ENCODE results near the gene KDM5A.

DNA sequence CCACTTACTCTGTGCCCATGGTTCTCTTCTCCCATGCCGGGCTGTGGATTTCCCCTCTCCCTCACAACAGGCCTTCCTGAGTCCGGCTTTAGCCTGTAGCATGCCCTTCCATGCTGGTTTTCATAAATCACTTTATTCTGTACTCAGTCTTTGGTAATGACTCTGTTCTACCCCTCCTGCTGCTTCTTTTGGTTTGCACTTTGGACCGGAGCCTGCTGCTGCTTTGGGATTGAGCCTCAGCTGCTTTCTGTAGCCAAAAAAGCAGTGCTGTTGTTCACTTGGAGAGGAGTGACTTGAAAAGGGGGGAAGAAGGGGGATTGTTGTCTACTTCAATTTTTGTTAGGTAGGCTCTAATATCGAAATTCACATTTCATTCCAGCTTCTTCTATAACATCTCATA is 118.0 kb downstream of the KDM5A start:
- TF ChIP-seq, protein P1, sequence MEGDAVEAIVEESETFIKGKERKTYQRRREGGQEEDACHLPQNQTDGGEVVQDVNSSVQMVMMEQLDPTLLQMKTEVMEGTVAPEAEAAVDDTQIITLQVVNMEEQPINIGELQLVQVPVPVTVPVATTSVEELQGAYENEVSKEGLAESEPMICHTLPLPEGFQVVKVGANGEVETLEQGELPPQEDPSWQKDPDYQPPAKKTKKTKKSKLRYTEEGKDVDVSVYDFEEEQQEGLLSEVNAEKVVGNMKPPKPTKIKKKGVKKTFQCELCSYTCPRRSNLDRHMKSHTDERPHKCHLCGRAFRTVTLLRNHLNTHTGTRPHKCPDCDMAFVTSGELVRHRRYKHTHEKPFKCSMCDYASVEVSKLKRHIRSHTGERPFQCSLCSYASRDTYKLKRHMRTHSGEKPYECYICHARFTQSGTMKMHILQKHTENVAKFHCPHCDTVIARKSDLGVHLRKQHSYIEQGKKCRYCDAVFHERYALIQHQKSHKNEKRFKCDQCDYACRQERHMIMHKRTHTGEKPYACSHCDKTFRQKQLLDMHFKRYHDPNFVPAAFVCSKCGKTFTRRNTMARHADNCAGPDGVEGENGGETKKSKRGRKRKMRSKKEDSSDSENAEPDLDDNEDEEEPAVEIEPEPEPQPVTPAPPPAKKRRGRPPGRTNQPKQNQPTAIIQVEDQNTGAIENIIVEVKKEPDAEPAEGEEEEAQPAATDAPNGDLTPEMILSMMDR (IDR thresholded peaks at IDR 0.05): no peak
- TF ChIP-seq EZH2 (IDR thresholded peaks at IDR 0.05) (no peak), EZH2phosphoT487 (IDR thresholded peaks at IDR 0.05) (no peak)
